Head of caudate nucleus (tissue), 42 donors: ENCODE data around the gene PDE9A.
A peak's percentile ranks its signal among the peaks of the same experiment; 100 is the strongest.
"Not testable (repeated sequence)": the region's sequence is repeated elsewhere in the genome, so short reads cannot be mapped to it uniquely, and the experiment has no call there.

Experiments
- DNase-seq, 42 donors: peaks; one replicate each; pipeline versions ENCODE4 v3.0.0 to v3.0.0-alpha.2; 2020 to 2021; ENCODE audit warnings: mixed read lengths in 7 of 42
- intact Hi-C: fragments of 100-400 bp; cut with DNase I; formaldehyde crosslinking; loops from one replicate; pipeline ENCODE4 v1.15.0; 2022

The PDE9A gene

DNA sequence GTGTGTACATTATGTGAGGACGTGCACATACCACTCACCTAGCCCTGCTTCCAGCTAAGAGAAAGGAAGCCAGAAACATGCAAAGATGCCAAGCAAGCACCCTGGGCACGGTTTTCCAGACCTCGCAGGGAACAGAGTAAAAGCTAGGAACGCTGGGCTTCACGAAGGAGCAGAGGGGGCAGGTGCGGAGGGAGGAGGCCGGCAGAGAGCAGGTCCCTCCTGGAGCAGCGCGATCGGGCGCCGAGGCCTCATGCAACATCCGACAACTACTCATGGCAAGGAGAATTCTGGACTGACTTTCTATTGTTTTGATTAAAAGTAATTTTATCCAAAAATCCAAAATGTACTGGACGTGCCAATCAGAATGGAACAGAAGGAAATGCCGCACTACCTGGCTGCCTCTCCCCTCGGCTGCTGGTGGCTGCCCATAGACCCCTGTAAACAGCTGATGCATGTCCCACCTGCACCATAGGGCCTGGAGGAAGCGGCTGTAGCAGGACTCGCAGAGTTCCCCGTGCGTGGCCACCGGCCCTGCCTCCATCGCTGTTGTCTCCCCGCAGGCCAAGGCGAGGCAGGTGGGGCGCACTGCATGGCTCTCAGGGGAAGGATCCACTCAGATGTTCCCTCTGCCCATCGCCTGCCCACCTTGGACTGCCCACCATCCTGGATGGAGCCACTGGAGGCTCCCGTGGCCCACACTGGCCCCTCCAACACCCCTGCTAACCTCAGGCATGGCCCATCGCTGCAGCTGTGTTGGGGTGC is 132.4 kb downstream of the PDE9A start:
- intact Hi-C loops, result no loop called here

DNA sequence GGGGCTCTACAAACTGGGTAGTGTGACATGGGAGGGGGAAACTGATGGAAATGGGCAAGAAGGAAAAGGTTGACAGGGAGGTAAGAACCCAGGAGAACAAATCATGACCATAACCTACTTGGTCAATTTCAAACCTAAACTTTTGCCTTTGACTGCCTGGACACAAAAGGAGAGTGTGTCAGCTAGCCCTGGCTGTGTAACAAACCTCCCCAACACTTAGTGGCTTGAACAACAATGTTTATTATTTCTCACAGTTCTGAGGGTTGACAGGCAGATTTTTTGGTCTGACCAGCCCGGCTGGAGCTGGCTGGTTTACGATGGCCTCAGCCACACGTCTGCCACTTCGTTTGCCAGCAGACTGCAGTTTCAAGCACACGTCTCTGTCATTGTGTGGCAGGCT is 133.5 kb downstream of the PDE9A start:
- intact Hi-C loops, result no loop called here

More for the DNA sequence above, 132.4 kb downstream of the PDE9A start:
- DNase-seq, result no peak

DNA sequence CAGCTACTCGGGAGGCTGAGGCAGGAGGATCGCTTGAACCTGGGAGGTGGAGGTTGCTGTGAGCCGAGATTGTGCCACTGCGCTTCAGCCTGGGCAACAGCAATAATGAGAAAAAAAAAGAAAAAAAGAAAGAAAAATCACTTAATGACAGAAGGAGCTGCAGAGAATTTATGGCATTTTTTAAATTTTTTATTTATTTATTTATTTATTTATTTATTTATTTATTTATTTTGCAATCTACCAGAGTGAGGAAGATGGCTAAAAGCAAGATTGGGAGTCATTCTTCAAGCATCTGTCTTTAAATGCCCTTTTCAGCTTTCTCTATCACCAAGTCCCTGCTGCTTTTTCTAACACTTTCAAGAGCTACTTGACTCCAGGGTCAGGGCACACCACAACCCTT is 134.2 kb downstream of the PDE9A start:
- DNase-seq, result no peak
- intact Hi-C loops, result no loop called here

More for the DNA sequence above, 133.5 kb downstream of the PDE9A start:
- DNase-seq, result no peak

DNA sequence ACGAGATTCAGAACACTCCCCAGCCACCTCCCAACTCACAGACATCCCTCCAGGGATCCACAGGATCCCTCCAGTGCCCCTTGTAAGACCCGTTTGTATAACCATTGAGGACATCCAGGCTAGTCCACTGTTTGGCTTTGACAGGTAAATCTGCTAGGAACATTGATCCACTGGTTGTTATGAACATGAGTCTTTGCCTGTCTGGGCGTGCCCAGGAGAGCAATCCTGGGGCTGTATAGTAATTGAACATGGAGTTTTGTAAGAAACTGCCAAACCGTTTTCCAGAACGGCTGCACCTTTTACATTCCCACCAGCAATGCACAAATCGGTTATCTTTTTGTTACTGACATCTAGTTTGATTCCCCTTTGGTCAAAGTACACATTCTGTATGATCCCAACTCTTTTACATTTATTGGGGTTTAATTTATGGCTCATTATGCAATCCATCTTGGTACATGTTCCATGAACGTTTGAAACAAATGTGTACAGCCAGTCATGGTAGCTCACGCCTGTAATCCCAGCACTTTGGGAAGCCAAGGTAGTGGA is 137.2 kb downstream of the PDE9A start:
- intact Hi-C loops, result no loop called here
- DNase-seq, result no peak

DNA sequence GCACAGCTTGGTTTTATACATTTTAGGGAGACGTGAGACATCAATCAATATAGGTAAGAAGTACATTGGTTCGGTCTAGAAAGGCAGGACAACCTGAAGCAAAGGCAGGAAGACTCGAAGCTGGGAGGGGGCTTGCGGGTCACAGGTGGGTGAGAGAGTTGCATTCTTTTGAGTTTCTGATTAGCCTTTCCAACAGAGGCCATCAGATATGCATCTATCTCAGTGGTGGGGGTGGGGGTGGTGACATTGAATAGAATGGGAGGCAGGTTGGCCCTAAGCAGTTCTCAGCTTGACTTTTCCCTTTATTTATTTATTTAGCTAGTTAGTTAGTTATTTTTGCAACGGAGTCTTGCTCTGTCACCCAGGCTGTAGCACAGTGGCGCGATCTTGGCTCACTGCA is 140.4 kb downstream of the PDE9A start:
- intact Hi-C loops, result no loop called here

DNA sequence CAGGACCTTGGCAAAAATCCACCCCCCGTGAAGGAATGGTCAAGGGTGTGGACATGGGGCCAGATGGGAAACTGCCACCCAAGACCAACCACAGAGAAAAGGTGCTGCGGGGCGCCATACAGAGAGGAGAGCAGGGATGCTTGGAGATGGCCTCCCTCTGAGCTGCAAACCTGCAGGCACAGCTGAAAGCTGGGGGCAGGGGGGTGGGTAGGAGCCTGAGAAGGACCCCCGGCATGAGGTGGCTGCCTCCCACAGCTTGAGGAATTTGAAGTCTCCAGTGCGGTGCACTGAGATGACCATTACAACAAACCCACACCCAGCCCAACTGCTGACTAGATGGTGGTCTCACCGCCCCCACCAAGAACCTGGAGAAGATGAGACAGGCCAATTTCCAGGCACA is 141.1 kb downstream of the PDE9A start:
- intact Hi-C loops, result no loop called here
- no peak for DNase-seq

More for the DNA sequence above, 140.4 kb downstream of the PDE9A start:
- DNase-seq, result no peak

DNA sequence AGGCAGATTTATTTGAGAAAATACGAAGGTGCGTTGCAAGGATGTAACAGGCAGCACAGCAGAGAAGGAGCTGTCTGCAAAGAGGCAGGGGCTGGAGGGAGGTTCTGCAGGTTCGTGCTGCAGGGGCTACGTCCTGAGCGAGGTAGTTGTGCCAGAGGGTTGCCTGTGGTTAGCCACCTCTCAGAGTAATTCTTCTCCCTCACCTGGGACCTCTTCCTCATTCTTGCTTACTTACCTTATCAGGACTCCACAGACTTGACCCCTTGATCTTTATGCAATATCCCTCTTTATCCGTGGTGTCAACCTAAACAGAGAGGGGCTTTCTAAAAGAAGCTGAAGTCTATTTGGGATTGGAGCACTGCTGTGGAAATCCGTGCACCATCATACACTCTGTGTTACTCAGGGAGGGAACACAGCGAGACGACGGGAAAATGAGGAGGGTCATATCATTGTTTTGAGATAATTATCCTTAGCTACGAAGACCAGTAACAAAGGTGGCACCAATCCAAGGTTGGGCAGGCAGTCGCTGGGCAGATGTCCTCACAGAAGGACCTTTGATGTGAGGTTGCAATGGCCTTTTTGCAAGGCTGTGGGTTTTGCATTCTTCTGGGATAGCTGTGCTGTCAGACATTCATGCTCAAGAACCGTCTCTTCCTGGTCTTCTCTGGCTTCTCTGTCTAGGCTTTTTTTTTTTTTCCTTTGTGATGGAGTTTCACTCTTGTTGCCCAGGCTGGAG is 143.1 kb downstream of the PDE9A start:
- intact Hi-C loops, result no loop called here
- DNase-seq, result peak in 1 of 42 donors; percentile 29

DNA sequence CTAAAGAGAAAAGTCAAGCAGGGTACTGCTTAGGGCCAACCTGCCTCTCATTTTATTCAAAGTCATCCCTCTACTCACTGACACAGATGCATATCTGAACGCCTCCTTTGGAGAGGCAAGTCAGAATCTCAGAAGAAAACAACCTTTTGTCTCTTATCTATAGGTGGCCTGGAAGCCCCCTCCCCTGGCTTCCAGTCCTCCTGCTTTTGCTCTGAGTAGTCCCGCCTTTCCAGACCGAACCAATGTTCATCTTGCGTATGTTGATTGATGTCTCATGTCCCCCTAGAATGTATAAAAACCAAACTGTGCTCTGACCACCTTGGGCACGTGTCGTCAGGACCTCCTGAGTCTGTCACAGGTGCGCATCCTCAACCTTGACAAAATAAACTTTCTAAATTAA is 144.1 kb downstream of the PDE9A start:
- intact Hi-C loops, result no loop called here

DNA sequence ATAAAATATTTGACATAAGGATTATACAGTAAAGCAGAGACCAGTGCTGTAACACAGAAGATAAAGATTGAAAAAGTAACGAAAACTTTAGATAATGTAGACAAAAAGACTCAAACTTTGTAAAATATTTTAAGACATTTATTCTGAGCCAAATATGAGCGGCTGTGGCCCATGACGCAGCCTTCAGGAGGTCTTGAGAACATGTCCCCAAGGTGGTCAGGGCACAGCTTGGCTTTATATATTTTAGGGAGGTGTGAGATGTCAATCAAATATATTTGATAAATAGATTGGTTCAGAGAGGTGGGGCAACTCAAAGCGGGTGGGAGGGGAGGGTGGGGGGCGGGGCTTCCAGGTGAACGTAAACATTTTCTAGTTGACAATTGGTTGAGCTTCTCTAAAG is 144.7 kb downstream of the PDE9A start:
- DNase-seq, result no peak
- intact Hi-C loops, result no loop called here

More for the DNA sequence above, 144.1 kb downstream of the PDE9A start:
- DNase-seq, result peak in 1 of 42 donors; percentile 7

DNA sequence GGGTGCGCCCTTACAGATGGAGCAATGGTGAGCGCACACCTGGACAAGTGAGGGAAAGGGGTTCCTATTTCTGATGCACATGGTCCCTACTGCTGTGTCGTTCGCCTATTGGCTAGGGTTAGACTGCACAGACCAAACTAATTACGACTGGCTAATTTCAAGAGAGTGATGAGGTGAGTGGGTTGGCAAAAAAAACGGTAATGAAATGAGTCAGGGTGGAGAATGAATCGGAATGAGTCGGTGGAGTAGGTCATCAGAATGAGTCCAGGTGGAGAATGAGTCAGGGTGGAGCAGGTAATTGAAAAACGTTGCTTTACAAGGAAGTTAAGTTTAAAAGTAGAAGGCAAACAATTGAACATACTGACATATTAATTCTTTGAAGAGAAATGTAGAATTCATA is 146.1 kb downstream of the PDE9A start:
- intact Hi-C loops, result no loop called here
- DNase-seq, result no peak

DNA sequence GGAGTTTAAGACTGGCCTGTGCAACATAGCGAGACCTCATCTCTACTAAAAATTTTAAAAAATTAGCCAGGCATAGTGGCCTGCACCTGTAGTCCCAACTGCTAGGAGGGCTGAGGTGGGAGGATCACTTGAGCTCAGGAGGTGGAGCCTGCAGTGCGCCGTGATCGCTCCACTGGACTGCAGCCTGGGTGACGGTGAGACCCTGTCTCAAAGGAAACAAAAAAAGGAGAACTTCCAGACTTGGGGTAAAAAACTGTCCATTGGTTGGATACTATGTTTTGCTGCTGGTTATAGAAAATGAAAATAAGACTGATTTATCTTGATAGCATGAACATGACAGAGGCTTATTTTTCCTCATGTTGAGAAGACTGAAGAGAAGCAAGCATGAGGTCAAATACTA is 146.5 kb downstream of the PDE9A start:
- intact Hi-C loops, result no loop called here
- DNase-seq, result no peak

DNA sequence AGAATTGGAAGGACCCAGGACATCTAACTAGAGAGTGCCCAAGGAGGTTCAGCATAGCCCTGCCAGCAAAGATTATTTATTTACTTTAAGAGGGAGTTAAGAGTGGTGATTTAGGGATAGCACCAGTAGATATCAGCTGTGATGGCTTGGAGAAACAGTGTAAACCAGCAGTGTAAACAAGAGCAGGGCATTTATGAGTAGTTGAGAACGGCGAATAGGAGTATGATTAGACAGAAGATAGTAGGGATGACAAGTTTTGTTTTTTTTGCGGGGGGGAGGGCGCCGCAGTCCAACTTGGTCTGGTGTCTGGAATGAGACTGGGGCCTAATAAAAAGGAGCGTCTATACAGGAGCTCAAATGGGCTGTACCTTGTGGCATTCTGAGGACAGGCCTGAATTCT is 148.2 kb downstream of the PDE9A start:
- DNase-seq, result peak in 1 of 42 donors; percentile 0
- intact Hi-C loops, result not testable (repeated sequence)

DNA sequence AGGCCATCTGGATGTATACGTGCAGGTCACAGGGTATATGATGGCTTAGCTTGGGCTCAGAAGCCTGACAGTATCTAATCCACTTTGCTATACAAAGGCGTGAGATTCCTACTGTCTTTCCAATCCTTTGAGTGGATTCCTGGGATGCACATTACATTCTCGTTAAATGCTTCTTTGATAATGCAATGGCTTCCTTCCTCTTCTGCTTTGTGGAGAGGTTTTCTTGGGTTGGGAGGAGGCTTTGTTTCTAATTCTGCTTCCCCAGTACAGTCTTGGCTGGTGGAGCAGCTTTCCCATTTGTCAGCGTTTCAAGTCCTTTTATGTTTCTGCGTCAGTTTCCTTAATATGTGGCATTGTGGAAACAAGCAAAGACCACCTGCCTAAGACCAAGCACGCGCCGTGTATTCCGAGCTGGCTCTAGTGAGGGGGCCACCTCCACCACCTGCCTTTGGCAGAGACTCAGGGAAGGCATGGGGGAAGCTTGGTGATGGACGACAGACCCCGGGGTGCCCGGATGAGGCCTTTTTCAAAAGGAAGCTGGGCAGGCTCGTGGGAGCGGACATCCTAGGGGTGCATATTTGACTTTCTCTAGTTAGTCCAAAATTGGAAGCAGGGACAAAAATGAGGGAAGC is 153.2 kb downstream of the PDE9A start:
- peak in 1 of 42 donors; percentile 41 for DNase-seq
- intact Hi-C loops, result no loop called here

DNA sequence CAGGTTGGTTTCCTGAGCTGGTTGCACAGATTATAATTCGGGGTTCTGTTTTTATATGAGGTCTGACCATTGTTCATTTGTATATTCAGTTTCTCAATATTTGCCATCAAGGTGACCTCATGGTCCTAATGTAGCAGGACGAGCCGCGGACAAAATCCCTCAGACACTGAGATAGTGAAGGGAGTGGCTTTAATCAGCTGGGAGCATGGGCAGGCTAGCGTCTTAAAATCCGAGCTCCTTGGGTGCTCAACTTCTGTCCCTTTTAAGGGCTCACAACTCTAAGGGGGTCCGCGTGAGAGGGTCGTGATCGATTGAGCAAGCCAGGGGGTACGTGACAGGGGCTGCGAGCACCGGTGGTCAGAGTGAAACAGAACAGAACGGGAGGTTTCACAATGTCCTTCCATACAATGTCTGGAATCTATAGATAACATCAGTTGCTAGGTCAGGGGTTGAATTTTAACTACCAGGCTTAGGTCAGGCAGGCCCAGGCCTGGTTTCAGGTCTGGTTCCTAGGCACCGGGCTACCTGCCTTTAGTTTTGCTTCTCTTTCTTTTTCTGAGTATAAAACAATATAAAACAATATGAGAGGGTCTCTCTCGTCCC is 154.0 kb downstream of the PDE9A start:
- intact Hi-C loops, result not testable (repeated sequence)

DNA sequence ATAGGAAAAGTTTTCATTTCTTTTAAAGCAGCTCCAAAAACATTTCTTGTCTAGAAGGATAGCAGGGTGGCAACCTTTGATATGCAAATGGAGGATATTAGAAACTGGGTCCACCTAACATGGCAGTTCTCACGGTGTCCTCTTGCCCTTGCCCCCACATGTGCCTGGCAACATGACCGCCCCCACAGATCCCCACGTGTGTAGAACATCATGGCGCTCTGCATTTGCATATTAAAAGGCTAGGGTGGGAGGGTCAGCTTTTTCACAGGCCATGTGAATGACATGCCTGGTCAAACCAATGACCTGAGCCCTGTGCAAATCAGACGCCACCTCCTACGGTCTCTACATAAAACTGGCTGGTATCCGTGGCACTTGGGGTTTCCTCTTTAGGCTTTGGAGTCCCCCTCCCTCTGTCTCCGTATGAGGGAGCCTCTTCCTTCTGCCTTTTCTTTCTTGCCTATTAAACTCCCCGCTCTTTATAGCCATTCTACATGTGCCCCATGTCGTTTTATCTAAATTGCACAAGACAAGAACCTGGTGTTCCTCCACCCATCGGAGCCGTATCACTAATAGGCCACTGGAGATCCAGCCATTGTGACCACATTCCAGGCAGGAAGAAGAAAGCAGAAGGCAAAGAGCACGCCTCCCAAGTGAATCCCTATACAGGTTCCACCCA is 154.7 kb downstream of the PDE9A start:
- intact Hi-C loops, result no loop called here
- peak in 1 of 42 donors; percentile 40 for DNase-seq

More for the DNA sequence above, 154.0 kb downstream of the PDE9A start:
- peak in 1 of 42 donors; percentile 32 for DNase-seq

DNA sequence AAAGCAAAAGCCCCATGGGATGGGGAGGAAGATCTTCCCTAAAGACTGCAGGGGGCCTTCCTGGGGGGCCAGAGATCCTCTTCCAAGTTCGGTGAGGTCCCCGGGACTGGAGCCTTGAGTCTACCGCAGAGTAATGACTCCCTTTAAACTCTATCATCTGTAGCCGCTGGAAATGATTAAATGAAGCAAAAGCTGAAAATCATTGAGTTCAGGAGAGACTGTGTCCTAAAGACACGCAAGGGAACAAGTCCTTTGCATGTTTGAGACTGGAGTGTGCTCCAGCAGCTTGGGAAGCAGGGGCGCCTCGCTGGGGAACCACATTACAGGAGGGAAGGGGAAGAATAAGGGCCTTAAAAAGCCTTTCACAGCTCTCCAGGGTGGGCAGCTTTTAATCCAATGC is 155.8 kb downstream of the PDE9A start:
- DNase-seq, result peak in 1 of 42 donors; percentile 5
- intact Hi-C loops, result no loop called here

DNA sequence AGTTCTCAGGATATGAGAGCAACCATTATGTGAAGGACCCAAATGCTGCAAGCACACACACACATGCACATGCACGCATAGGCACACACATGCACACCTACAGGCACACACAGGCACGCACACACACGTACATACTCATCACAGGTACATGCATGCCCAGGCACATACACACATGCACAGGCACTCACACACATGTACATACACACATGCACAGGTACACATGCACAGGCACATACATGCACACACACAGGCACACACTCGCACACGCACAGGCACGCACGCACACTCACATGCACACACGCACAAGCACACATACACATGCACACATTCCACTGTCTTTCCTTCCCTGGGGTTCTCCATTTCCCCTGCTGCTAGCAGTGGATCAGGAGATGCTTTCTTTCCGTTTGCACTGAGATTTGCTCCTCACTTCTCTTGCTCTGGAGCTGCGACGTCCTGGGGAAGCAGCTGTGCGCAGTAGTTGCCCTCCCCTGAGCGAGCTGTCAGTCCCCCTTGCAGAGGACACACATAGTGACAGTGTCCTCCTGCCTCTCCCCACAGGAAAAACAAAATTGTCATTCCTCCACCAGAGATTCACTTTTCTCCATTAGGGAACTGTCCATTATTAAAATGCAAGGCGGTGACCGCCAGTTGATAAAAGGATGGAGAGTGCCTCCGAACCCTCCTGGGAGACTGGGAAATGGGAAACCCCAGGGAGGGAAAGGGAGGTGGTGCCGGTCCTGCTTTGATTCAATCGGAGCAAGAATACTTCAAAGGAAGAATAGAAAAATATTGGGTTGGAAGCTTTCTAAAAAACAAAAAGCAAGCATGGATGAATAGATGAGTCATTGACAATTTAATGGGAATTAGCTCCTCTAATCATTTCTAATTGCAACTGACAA is 156.4 kb downstream of the PDE9A start:
- peak in 1 of 42 donors; percentile 33 for DNase-seq
- intact Hi-C loops, result no loop called here

DNA sequence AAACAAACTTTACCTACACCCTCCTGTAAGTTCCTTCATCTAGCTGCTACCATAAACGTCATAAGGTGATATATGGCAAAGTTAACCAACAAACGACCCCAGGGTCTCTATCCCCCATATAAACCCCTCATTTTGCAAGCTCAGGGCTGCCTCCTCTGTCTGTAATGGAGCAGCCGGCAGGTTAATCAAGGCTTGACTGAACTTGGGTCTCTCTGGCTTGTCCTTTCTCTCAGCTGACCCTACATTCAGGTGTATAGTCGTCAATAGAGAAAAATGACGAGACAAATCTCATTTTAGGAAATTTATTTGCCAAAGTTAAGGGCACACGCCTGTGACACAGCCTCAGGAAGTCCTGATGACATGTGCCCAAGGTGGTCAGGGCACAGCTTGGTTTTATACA is 158.5 kb downstream of the PDE9A start:
- peak in 1 of 42 donors; percentile 1 for DNase-seq
- intact Hi-C loops, result no loop called here
